ENCODE results near the gene PPIL1. TPM values are rescaled to one million over a fixed set of nuclear protein-coding genes. Genes with fewer than 3 reads are reported as not detected.
"Not testable (repeated sequence)": the region's sequence is repeated elsewhere in the genome, so short reads cannot be mapped to it uniquely, and the experiment has no call there.

The PPIL1 gene
- total and polyA plus RNA-seq, 10 of the 15 experiments (the other 5 are each of a cell fraction or from before 2014, with no cell fraction given), result 39.5 to 95.8 (median 70.5) TPM

DNA sequence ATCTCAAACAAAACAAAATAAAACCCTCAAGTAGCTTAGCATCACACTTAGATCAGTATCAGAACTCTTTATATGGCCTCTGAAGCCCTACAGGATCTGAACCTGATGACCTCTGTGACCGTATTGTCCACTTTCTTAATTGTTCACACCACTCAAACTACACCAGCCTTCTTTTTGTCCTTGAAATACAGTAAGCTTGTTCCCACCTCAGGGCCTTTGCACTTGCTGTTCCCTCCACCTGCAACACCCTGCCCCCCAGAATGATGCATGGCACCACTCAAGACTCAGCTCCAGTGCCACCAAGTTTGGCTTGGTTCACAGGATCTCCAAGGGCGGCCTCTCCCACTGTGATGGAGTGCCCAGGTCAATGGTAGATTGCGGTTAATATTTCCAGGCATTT is 61.1 kb downstream of the PPIL1 start (continued):
- TF ChIP-seq TBL1XR1 (IDR thresholded peaks at IDR 0.05; ENCODE audit: low read depth, low read length) (no peak), NBN (IDR thresholded peaks at IDR 0.05) (no peak), IRF3 (IDR thresholded peaks at IDR 0.05) (no peak), IKZF2 (IDR thresholded peaks at IDR 0.05) (no peak), SRF (IDR thresholded peaks at IDR 0.05; ENCODE audit: low read depth in 2 of 2, low read length in 2 of 2) (no peak), ASH2L (IDR thresholded peaks at IDR 0.05; ENCODE audit: borderline replicate concordance, low read depth) (no peak), SP1 (IDR thresholded peaks at IDR 0.05; ENCODE audit: low read depth, low read length) (no peak), SUPT20H (IDR thresholded peaks at IDR 0.05; ENCODE audit: borderline replicate concordance, control insufficient read depth, low read depth, low read length) (no peak), USF2 (IDR thresholded peaks at IDR 0.05; ENCODE audit: borderline replicate concordance, low read depth, low read length) (no peak), YY1 (IDR thresholded peaks at IDR 0.05; ENCODE audit: low read depth, low read length) (no peak)

- H2AFZ ChIP-seq (ENCODE audit: control insufficient read depth, low read depth, low read length); in situ Hi-C loops (cut with MboI); DNase-seq (ENCODE audit: low read depth, low spot score); FAIRE-seq; BruUV-seq (replicated peaks); H3K27me3 ChIP-seq (replicated peaks in 1 of 2; ENCODE audit: control insufficient read depth in 2 of 2, insufficient read depth in 2 of 2, low read length in 1 of 2); H3K4me3 ChIP-seq; H3K9ac ChIP-seq (ENCODE audit: control insufficient read depth, insufficient read depth, low read length); intact Hi-C loops (cut with micrococcal nuclease; ENCODE audit: unreplicated experiment); POLR2A ChIA-PET; H3K27ac ChIP-seq (ENCODE audit: control insufficient read depth, insufficient read depth); H3K9me3 ChIP-seq (replicated peaks; ENCODE audit: control insufficient read depth, insufficient read depth, low read length); H4K20me1 ChIP-seq (ENCODE audit: control insufficient read depth, insufficient read depth); H3K79me2 ChIP-seq (ENCODE audit: control insufficient read depth, insufficient read depth, low read length); H3K4me2 ChIP-seq (ENCODE audit: control insufficient read depth, insufficient read depth); H3K36me3 ChIP-seq (ENCODE audit: control insufficient read depth in 2 of 2, insufficient read depth in 2 of 2, low read length in 1 of 2); RAD21 ChIA-PET (ENCODE audit: unreplicated experiment); H3K4me1 ChIP-seq (ENCODE audit: control insufficient read depth, insufficient read depth, low read length); ATAC-seq: not testable (repeated sequence)
- ChIA-PET CTCF (interaction anchor here (0.6 kb wide), 1 partner anchor 76 kb away, joined by 3 read pairs; no protein-coding TSS in a partner anchor), SMC1A (ENCODE audit: uncharacterized antibody, unreplicated experiment) (interaction anchor here (3.2 kb wide), 1 partner anchor 44 kb away, joined by 10 read pairs; no protein-coding TSS in a partner anchor)
- 27% methylated on average over 3 of the region's 3 CpGs for WGBS (ENCODE audit: insufficient coverage, insufficient replicate concordance, low lambda C conversion rate, missing lambda C conversion rate)
Measured at GRCh38 chr6:36813047-36813446, 61.6 kb downstream of the PPIL1 start.

Measured in GM12878 (cell line).